Activated naive CD8-positive, alpha-beta T cell treated with anti-CD3 and anti-CD28 coated beads, Interleukin-2, amount 50 U/mL, for 24 hours (primary cell): ENCODE results near the gene TEAD1.

Experiments
- ATAC-seq: fragments of 150-1000 bp; cut with Tn5 transposase; one replicate; pipeline ENCODE4 v1.10.0; 2021
- DNase-seq: peaks from one replicate; pipeline ENCODE4 v3.0.0; 2021
- H3K27ac Mint-ChIP-seq: one replicate; pipeline ENCODE4 v1.8.0; 2021; ENCODE audit warnings: mild to moderate bottlenecking, mixed read lengths
- H3K27me3 Mint-ChIP-seq: one replicate; pipeline ENCODE4 v1.8.0; 2021; ENCODE audit warnings: mixed read lengths
- H3K36me3 Mint-ChIP-seq: one replicate; pipeline ENCODE4 v1.8.0; 2021; ENCODE audit warnings: low read depth, mixed read lengths
- H3K4me1 Mint-ChIP-seq: one replicate; pipeline ENCODE4 v1.8.0; 2021; ENCODE audit warnings: mixed read lengths
- H3K4me3 Mint-ChIP-seq: one replicate; pipeline ENCODE4 v1.8.0; 2021; ENCODE audit warnings: mild to moderate bottlenecking, moderate library complexity, mixed read lengths
- H3K9me3 Mint-ChIP-seq: one replicate; pipeline ENCODE4 v1.8.0; 2021; ENCODE audit warnings: mixed read lengths

Gene TEAD1

DNA sequence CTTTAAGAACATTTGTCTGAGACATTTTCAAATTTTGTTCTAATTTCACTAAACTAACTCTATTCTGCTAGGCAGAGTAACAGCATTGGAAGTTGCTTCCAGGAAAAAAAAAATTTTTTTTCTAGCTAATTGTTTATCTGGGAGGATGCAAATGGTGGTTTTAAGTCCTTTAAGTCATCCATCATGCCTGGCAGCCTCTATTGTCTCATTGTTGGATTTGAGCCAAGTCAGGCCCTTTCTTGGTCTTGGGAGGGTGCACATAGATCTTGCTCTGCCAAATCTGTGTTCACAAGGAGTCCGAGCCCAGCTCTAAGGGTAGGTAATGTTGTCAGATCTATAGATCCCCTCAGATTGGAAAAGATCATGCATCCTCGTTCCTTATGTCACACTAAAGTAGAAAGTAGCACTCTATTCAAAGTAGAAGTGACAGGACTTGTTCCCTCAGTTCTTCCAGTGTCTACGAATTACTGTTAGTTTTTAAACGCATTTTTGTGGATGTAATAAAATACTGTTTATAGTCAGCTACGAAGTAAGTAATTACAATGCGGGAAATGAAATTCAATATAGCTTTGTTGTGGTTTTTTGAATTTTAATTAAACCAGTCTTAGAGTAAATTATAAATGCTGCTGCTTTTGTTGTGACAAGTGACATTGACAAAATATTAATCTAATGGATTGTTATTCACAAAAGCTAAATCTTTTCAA is 168.9 kb downstream of the TEAD1 start:
- Mint-ChIP-seq H3K4me1 (peaks cover 5% of the 10 kb centered on the region), H3K9me3 (no peaks in the 10 kb centered on the region), H3K4me3 (no peak overlapping the region), H3K27ac (no peak overlapping the region), H3K36me3 (no peaks in the 10 kb centered on the region), H3K27me3 (peaks cover 21% of the 10 kb centered on the region)
- no peak for DNase-seq
- ATAC-seq: no peak

DNA sequence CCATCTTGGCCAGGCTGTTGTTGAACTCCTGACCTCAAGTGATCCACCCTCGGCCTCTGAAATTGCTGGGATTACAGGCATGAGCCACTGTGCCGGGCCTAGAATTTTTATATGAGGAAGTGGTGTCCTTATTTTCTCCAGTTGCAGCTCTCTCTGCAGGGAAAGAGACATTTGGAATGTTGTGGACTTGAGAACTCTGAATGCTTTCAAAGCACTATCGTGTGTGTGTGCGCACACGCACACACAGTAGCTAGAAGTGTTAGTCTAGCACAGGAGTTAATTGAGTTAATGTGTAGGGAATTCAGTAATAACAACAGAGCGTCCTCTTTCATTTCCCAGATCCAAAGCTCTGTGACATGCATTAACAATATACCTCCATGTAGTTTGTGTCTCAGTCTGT is 170.9 kb downstream of the TEAD1 start:
- H3K27ac Mint-ChIP-seq: no peak overlapping the region
- peaks cover 5% of the 10 kb centered on the region for H3K4me1 Mint-ChIP-seq
- no peak for DNase-seq
- H3K4me3 Mint-ChIP-seq: no peak overlapping the region
- no peaks in the 10 kb centered on the region for H3K9me3 Mint-ChIP-seq
- ATAC-seq: no peak
- H3K36me3 Mint-ChIP-seq: no peaks in the 10 kb centered on the region
- peaks cover 19% of the 10 kb centered on the region for H3K27me3 Mint-ChIP-seq

DNA sequence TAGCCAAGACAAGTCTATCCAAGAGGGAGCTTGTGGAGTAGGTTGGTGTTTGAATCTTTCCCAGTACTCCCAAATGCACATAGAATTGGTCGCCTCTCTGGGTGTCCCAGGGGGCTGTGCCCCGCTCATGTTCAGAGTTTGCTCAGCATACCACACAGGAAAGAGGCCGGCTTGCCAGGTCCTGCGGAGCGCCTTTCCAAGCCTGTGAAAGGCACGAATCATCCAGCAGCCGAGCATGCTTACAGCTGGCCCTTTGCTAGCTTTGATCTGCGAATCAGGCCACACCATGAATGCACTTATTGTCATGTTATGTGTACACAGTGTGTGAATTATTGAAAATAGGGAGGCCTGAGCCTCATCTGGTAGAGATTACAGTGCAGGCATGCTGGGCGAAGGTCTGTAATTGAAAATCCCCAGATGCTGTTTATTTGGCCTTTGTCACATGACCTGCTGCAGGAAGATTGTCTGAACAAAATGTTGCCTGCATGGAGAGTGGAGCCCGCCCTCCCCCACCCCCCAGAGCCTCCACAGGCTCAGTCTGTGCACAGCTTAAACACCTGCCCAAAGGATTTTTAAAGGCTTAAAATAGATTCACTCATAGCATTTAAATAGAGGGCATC is 171.6 kb downstream of the TEAD1 start:
- Mint-ChIP-seq H3K4me1 (peaks cover 5% of the 10 kb centered on the region), H3K36me3 (no peaks in the 10 kb centered on the region), H3K27ac (no peak overlapping the region), H3K27me3 (peaks cover 16% of the 10 kb centered on the region), H3K9me3 (no peaks in the 10 kb centered on the region), H3K4me3 (no peak overlapping the region)
- DNase-seq: no peak
- no peak for ATAC-seq

DNA sequence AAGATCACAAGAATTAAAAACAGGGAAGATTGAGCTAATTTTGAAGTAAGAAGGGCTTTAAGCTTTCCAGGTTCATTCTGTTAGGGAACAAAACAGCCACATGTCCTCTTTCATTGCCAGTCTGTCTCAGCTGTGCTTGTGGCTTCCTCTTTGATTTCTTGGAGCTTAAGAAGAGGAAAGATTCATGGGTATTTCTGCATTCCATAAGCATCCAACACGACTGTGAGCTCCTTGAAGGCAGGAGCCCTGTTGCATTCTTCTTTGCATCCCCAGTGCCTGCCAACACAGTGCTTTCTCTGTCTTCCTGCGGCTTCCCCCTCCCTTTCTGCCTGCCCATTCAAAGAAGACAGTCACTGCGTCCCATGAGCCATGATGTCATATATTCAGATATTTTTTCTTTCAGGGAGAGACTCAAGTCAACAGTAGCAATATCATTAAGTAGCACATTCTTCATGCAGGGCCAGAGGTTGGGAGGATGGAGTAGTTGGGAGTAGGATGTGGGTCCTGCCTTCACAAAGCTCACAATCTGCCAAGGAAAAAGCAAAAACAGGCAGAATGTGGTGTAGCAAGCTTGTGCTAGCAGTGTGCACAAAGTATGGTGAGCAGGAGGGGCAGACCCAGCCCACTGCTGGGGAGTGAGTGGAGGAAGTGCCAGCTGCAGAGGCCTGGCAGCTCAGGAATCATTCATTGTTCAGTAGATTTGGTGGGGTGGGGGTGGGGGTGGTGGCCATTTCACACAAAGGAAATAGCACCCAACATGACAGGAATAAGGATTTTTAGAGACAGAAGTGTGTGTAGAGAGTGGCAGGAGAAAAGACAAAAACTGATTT is 172.8 kb downstream of the TEAD1 start:
- ATAC-seq (no peak), DNase-seq (no peak)
- peaks cover 5% of the 10 kb centered on the region for H3K4me1 Mint-ChIP-seq
- no peaks in the 10 kb centered on the region for H3K9me3 Mint-ChIP-seq
- no peak overlapping the region for H3K4me3 Mint-ChIP-seq
- H3K27me3 Mint-ChIP-seq: peaks cover 14% of the 10 kb centered on the region
- H3K36me3 Mint-ChIP-seq: no peaks in the 10 kb centered on the region
- H3K27ac Mint-ChIP-seq: no peak overlapping the region

DNA sequence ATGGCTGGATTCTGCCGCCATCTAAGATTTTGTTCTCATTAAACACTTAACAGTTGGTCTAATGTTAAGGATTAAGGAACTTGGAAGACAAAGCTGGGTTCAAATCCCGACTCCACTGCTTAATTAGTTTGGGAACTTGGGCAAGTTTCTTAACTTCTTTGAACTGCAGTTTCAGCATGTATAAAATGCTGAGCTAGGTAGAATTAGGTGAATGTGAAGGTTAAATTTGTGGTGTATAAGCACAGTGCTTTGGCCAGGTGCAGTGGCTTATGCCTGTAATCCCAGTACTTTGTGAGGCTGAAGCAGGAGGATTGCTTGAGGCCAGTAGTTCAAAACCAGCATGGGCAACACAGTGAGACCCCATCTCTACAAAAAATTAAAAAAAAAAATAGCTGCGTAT is 174.2 kb downstream of the TEAD1 start:
- H3K36me3 Mint-ChIP-seq: no peaks in the 10 kb centered on the region
- ATAC-seq (no peak), DNase-seq (no peak)
- peaks cover 13% of the 10 kb centered on the region for H3K27me3 Mint-ChIP-seq
- H3K27ac Mint-ChIP-seq: no peak overlapping the region
- no peaks in the 10 kb centered on the region for H3K9me3 Mint-ChIP-seq
- no peak overlapping the region for H3K4me3 Mint-ChIP-seq
- H3K4me1 Mint-ChIP-seq: no peaks in the 10 kb centered on the region

DNA sequence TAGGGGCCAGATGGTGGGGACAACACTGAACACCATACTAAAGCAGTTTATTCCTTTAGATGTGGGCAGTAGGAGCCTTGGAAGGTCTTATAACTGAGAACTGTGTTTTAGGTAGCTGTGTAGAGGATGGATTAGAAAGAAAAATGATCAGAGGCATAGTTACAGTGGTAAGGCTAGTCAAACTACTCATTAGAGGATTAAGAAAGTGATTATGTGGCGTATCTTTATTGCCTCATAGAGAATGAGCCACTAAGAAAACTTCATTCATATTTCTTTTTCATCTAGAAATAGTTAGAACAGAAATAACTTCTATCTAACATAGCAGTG is 179.1 kb downstream of the TEAD1 start:
- Mint-ChIP-seq H3K4me1 (no peaks in the 10 kb centered on the region), H3K27ac (no peak overlapping the region), H3K9me3 (no peaks in the 10 kb centered on the region), H3K4me3 (no peak overlapping the region), H3K27me3 (peaks cover 10% of the 10 kb centered on the region), H3K36me3 (no peaks in the 10 kb centered on the region)
- DNase-seq (no peak), ATAC-seq (no peak)

DNA sequence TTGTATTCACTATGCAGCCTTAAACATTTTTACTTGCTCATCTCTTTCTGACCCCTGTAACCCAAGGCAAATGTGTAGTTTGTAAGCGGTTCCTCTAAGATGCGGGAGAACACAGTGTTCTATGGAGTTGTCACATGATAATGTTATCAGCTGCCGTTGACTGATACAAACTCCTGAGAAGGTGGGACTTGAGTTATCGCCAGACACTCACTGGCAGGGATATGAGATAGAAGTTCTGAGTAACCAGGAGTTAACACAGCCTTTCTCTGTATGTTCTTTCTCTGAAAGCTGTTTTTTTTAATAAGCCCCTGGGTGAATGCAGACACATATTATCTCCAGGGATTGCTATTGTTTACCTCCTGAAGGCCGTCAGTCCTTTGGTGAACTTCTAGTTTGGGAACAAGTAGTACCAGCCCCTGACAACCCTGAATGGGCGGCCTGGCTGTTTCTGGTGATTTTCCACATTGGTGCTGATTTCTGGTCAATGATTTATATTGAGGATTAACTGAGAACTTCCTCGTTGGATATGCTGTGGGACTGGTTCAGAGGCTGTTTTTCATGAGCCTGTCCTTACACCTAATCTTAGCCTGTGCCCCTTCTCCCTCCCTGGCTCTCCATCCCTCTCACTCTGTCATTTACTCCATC is 179.6 kb downstream of the TEAD1 start:
- peaks cover 10% of the 10 kb centered on the region for H3K27me3 Mint-ChIP-seq
- H3K27ac Mint-ChIP-seq: no peak overlapping the region
- no peak for ATAC-seq
- H3K4me3 Mint-ChIP-seq: no peak overlapping the region
- H3K36me3 Mint-ChIP-seq: no peaks in the 10 kb centered on the region
- H3K4me1 Mint-ChIP-seq: no peaks in the 10 kb centered on the region
- no peaks in the 10 kb centered on the region for H3K9me3 Mint-ChIP-seq
- DNase-seq: no peak

DNA sequence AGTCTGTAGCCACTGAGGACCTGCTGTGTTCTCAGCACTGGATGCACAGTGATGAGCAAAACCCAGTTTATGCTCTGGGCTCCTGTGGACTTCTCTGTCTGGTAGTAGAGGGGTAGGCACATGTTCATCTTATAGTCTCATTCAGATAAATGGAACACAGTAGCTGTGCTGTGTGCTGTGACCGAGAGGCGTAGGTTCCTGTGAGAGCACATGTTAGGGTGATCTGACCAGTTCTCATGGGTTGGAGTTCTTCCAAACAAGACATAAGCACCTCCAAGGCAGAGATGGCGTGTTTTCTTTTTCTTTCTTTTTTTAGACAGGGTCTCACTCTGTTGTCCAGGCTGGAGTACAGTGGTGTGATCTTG is 180.1 kb downstream of the TEAD1 start:
- H3K27me3 Mint-ChIP-seq: peaks cover 8% of the 10 kb centered on the region
- no peak overlapping the region for H3K4me3 Mint-ChIP-seq
- H3K36me3 Mint-ChIP-seq: no peaks in the 10 kb centered on the region
- H3K27ac Mint-ChIP-seq: no peak overlapping the region
- DNase-seq: no peak
- H3K9me3 Mint-ChIP-seq: no peaks in the 10 kb centered on the region
- ATAC-seq: no peak
- no peaks in the 10 kb centered on the region for H3K4me1 Mint-ChIP-seq

DNA sequence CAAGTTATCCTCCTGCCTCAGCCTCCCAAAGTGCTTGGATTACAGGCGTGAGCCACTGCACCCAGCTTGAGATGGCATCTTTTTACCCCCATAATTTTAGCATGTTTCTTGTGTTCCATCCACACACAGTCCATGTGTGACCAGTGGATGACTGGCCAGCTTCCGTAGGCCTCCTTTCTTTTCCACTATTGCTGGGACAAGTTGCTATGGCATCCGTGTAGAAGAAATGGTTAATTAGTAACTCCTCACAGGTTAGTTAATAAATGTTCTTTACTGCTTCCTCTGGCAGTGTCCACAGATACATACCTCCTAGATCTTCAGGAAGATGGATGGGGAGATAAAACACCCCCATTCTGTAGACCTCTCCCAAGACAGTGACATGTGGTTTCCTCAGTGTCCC is 180.6 kb downstream of the TEAD1 start:
- H3K27ac Mint-ChIP-seq: no peak overlapping the region
- no peaks in the 10 kb centered on the region for H3K4me1 Mint-ChIP-seq
- H3K9me3 Mint-ChIP-seq: no peaks in the 10 kb centered on the region
- ATAC-seq: no peak
- H3K27me3 Mint-ChIP-seq: peaks cover 7% of the 10 kb centered on the region
- no peak for DNase-seq
- no peak overlapping the region for H3K4me3 Mint-ChIP-seq
- no peaks in the 10 kb centered on the region for H3K36me3 Mint-ChIP-seq

DNA sequence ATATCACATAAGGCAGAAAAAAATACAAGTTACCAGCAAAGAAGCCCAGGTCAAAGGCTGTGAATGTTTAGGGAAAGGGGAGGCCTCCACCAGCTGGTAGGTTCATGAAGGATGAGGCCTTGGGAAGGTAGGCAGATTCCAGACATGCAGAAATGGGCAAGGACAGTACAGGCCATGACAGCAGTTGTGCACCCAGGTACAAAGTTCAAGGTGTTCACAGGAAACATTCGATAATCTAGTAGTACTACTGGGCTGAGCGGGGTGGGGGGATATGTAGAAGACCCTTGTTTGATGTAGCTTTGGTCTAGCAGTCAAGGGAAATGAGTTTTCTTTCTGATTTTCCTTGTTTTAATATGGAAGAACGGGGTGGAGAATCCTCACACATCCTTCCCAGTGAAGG is 182.1 kb downstream of the TEAD1 start:
- peaks cover 10% of the 10 kb centered on the region for H3K27me3 Mint-ChIP-seq

DNA sequence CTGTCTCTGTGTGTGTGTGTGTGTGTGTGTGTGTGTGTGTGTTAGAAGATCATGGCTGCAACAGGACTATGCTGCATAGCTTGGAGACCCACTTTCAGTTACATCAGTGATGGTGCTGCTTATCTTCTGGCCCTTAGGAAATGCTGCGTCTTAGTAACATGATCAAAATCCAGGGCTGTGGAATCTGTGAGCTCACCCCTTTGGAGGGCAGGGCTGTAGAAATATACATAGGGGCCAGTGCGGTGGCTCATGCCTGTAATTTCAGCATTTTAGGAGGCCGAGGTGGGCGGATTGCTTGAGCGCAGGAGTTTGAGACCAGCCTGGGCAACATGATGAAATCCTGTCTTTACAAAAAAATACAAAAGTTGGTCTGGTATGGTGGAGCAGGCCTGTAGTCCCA is 183.4 kb downstream of the TEAD1 start:
- Mint-ChIP-seq H3K4me3 (no peak overlapping the region), H3K27me3 (peaks cover 11% of the 10 kb centered on the region), H3K9me3 (no peaks in the 10 kb centered on the region), H3K27ac (no peak overlapping the region), H3K36me3 (no peaks in the 10 kb centered on the region), H3K4me1 (no peaks in the 10 kb centered on the region)
- no peak for ATAC-seq
- DNase-seq: no peak

More for the DNA sequence above, 182.1 kb downstream of the TEAD1 start:
- Mint-ChIP-seq H3K27ac (no peak overlapping the region), H3K9me3 (no peaks in the 10 kb centered on the region), H3K4me1 (no peaks in the 10 kb centered on the region), H3K4me3 (no peak overlapping the region), H3K36me3 (no peaks in the 10 kb centered on the region)
- DNase-seq (no peak), ATAC-seq (no peak)

DNA sequence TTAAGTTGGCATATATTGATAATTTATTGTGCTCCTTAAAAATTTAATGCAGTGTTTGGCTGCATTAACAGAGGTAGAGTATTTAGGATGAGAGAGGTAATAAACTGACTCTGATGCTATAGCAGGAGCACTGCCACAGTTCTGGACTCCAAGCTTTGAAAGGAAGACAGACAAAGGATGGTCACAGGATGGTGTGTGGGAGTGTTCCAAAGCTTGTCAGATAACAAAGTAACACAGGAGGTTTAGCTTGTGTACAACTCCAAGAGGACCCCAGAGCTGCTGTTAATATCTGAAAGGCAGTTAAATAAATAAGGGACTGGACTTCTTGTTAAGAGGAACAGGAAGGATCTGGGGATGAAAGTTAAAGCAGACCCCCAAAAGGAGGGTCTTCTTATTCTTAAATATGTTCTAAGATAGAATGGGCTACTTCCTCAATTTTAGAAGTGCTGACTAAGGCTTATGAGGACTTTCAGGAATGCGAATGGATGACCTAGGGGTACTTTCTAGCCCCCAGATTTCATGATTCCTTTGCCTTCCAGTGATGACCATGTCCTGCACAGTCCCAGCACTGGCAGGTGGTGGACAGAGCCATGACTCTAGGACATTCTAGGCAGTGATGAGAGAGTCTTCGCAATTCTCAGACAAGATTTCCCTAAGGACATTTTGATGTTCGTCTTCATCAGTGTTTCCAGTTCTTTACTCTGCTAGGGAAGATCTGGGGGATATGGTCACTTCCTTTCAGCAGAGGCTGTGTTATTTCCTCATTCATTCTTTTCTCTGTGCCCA is 185.8 kb downstream of the TEAD1 start:
- H3K4me3 Mint-ChIP-seq: no peak overlapping the region
- peaks cover 4% of the 10 kb centered on the region for H3K4me1 Mint-ChIP-seq
- H3K27ac Mint-ChIP-seq: no peak overlapping the region
- H3K27me3 Mint-ChIP-seq: peaks cover 29% of the 10 kb centered on the region
- H3K36me3 Mint-ChIP-seq: no peaks in the 10 kb centered on the region
- no peaks in the 10 kb centered on the region for H3K9me3 Mint-ChIP-seq
- ATAC-seq: no peak
- DNase-seq: no peak

DNA sequence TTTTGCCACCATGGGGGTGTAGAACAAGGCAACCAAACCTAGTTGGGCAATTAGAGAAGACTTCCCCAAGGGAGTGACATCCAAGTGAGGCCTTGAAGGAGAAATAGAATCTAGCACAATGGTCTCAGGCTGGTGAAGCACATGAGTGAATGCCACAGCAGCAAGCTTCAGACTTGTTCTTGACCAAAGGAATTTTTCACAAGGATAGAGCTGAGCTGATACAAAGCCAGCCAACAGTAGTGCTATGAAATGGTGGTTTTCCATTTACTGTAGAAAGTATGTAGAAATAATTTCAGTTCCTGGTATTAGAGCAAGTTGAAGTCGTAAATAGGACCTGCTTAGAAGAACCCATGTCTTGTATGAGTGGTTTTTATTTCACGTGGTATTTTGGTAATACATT is 186.6 kb downstream of the TEAD1 start:
- H3K4me1 Mint-ChIP-seq: peaks cover 4% of the 10 kb centered on the region
- no peaks in the 10 kb centered on the region for H3K9me3 Mint-ChIP-seq
- no peak for ATAC-seq
- H3K27ac Mint-ChIP-seq: no peak overlapping the region
- peaks cover 31% of the 10 kb centered on the region for H3K27me3 Mint-ChIP-seq
- no peak overlapping the region for H3K4me3 Mint-ChIP-seq
- no peak for DNase-seq
- no peaks in the 10 kb centered on the region for H3K36me3 Mint-ChIP-seq

DNA sequence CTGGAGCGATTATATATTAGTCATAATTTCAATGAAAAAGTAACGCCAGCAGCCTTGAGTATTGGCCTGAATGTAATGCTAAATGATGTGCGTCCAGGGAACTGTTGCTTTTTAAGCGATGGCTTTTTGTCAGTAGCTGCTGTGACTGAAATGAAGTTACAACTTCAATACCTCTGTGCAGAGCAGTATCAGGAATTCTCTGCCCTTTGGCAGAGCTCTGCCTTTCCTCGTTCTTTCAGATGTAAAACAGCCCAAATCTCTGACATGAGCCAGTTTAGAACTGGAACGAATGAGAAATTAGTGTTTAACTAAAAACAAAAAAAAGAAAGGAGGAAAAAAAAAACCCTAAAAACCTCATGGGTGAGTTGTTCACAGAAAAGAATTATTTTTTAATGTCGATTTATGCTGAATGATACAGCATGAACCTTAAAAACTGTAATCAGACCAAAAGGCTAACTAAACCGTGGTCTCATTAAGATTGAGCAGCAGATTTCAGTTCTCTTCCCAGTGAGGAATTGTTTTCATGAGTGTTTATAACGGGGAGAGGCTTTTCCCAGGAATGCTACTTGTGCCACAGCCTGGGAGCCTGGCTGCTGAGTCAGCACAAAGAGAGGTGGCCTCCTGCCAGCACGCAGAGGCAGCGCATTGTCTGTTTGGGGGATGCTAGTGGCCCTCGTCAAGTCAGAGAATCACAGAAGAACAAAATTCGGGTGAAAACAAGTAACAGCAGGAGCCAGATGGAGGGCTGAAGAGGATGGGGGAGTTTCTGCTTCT is 188.7 kb downstream of the TEAD1 start:
- H3K4me3 Mint-ChIP-seq: no peak overlapping the region
- H3K36me3 Mint-ChIP-seq: no peaks in the 10 kb centered on the region
- peaks cover 38% of the 10 kb centered on the region for H3K27me3 Mint-ChIP-seq
- no peak overlapping the region for H3K27ac Mint-ChIP-seq
- peaks cover 4% of the 10 kb centered on the region for H3K4me1 Mint-ChIP-seq
- no peaks in the 10 kb centered on the region for H3K9me3 Mint-ChIP-seq
- DNase-seq (no peak), ATAC-seq (no peak)
